Left lung (tissue), 10 donors: Measurements from ENCODE around the gene POLR2F. TPM values are rescaled to one million over a fixed set of nuclear protein-coding genes. Genes with fewer than 3 reads are reported as not detected.
"Not testable (repeated sequence)": the region's sequence is repeated elsewhere in the genome, so short reads cannot be mapped to it uniquely, and the experiment has no call there.

Source experiments
- ATAC-seq: fragments of 200-7000 bp; cut with Tn5 transposase; one replicate; pipeline ENCODE4 v1.9.1; 2020; ENCODE audit warnings: moderate library complexity
- DNase-seq, 4 donors: peaks; one replicate each; pipeline ENCODE4 v3.0.0-alpha.2; 2013 to 2020
- H3K27ac ChIP-seq, 2 donors: fragments of 200-600 bp; sonication (generic) in 1 of 2; one replicate each; pipeline versions ENCODE4 v1.5.0 to v1.8.0; 2020 to 2021
- H3K27me3 ChIP-seq, 2 donors: fragments of 200-600 bp; sonication (generic) in 1 of 2; one replicate each; pipeline versions ENCODE4 v1.5.0 to v1.8.0; 2020 to 2021
- H3K36me3 ChIP-seq, 2 donors: fragments of 200-600 bp; sonication (generic) in 1 of 2; one replicate each; pipeline versions ENCODE4 v1.5.0 to v1.8.0; 2020 to 2021
- H3K4me1 ChIP-seq, 2 donors: fragments of 200-600 bp; one replicate each; pipeline ENCODE4 v1.8.0; 2021
- H3K4me3 ChIP-seq, 2 donors: fragments of 200-600 bp; sonication (generic) in 1 of 2; one replicate each; pipeline versions ENCODE4 v1.5.0 to v1.8.0; 2020 to 2021; ENCODE audit warnings: mild to moderate bottlenecking in 1 of 2
- H3K9me3 ChIP-seq, 2 donors: fragments of 200-600 bp; sonication (generic) in 1 of 2; one replicate each; pipeline versions ENCODE4 v1.5.0 to v1.8.0; 2020 to 2021
- intact Hi-C, 2 donors: fragments of 100-400 bp; cut with DNase I; formaldehyde crosslinking; loops; one replicate each; pipeline versions ENCODE4 v1.11.2 to v1.14.2; 2022
- polyA plus RNA-seq, 6 donors: library from polyadenylated mRNA; unstranded; fragments of 120-200 nt; gene quantifications; one replicate each; pipeline ENCODE4 v1.2.1, GENCODE V29; 2013; ENCODE audit not compliant: insufficient read length in 6 of 6
- total RNA-seq, 2 donors: library from RNA; stranded (reverse); fragmentation: NEBNext Ultra II Directional; extraction: Animal tissue kit (Norgen Biotek cat#: 25700); gene quantifications; one replicate each; pipeline ENCODE4 v1.2.1, GENCODE V29; 2021
- TF ChIP-seq, protein P1 (sequence below), 2 donors: fragments of 200-600 bp; sonication (generic) in 1 of 2; IDR thresholded peaks; one replicate each; pipeline versions ENCODE4 v1.5.0 to v1.8.0; 2021; ENCODE audit warnings: antibody characterized with exemption in 2 of 2
- donor health status: DM: no; HTN: yes; CAD: no.
- donor health status: DM: no; HTN: no; CAD: no.

POLR2F gene
- total and polyA plus RNA-seq, 8 donors = 49.2 to 66.0 (median 60.2) TPM

DNA sequence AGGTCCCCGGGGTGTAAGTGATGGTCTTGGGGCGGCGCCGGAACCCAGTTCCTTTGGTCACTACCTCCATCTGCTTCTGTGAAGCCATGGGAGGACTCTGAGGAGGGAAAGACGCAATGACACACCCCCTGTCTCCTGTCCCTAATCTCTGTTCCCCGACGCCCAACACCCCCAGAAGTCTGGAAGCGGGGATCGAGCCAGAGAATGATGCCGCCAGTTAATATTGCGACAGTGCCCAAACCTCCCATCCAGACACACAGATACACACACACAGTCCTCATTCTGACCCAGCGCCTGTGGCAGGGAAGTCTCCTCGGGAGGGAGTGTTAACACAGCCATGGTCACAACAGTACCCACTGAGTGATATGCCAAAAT lies 450 bp upstream of the POLR2F start:
- TF ChIP-seq, protein P1, sequence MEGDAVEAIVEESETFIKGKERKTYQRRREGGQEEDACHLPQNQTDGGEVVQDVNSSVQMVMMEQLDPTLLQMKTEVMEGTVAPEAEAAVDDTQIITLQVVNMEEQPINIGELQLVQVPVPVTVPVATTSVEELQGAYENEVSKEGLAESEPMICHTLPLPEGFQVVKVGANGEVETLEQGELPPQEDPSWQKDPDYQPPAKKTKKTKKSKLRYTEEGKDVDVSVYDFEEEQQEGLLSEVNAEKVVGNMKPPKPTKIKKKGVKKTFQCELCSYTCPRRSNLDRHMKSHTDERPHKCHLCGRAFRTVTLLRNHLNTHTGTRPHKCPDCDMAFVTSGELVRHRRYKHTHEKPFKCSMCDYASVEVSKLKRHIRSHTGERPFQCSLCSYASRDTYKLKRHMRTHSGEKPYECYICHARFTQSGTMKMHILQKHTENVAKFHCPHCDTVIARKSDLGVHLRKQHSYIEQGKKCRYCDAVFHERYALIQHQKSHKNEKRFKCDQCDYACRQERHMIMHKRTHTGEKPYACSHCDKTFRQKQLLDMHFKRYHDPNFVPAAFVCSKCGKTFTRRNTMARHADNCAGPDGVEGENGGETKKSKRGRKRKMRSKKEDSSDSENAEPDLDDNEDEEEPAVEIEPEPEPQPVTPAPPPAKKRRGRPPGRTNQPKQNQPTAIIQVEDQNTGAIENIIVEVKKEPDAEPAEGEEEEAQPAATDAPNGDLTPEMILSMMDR (IDR thresholded peaks at IDR 0.05) = no peak
- peak overlapping the region; percentile 88 to 90 for H3K4me3 ChIP-seq
- no peak for DNase-seq
- H3K4me1 ChIP-seq = peaks cover 11 to 27% of the 10 kb centered on the region in 2 donors
- peak; percentile 65 for ATAC-seq
- peak overlapping the region in 1 of 2 donors; percentile 70 for H3K27ac ChIP-seq
- H3K9me3 ChIP-seq = no peaks in the 10 kb centered on the region
- peaks cover 0 to 21% of the 10 kb centered on the region in 2 donors for H3K36me3 ChIP-seq
- intact Hi-C loops = no loop called here
- H3K27me3 ChIP-seq = peaks cover 0 to 14% of the 10 kb centered on the region in 2 donors

DNA sequence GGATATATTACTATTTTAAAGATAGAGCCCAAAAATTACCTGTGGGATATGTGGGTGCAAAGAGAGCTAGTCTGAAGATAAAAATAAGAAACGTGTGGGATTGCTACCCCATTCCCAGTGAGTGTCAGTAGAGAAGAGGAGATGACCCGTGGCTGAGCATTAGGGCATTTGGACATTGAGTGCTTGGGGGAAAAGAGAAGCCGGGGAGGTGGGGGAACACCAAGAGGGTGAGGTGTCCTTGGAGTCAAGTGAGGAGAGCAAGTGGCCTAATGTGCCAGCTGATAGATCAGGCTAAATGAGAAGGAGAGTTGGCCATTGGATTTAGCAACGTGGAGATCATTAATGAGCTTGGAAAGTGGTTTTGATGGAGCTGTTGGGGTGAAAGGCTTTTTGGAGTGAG lies 1.2 kb downstream of the POLR2F start:
- peaks cover 11 to 27% of the 10 kb centered on the region in 2 donors for H3K4me1 ChIP-seq
- intact Hi-C loops = no loop called here
- no peak for ATAC-seq
- H3K4me3 ChIP-seq = peak overlapping the region; percentile 88 to 90
- H3K36me3 ChIP-seq = peaks cover 0 to 37% of the 10 kb centered on the region in 2 donors
- DNase-seq = no peak
- no peaks in the 10 kb centered on the region for H3K9me3 ChIP-seq
- no peak overlapping the region for H3K27ac ChIP-seq
- peaks cover 0 to 14% of the 10 kb centered on the region in 2 donors for H3K27me3 ChIP-seq
- TF ChIP-seq, protein P1 (IDR thresholded peaks at IDR 0.05) = no peak

DNA sequence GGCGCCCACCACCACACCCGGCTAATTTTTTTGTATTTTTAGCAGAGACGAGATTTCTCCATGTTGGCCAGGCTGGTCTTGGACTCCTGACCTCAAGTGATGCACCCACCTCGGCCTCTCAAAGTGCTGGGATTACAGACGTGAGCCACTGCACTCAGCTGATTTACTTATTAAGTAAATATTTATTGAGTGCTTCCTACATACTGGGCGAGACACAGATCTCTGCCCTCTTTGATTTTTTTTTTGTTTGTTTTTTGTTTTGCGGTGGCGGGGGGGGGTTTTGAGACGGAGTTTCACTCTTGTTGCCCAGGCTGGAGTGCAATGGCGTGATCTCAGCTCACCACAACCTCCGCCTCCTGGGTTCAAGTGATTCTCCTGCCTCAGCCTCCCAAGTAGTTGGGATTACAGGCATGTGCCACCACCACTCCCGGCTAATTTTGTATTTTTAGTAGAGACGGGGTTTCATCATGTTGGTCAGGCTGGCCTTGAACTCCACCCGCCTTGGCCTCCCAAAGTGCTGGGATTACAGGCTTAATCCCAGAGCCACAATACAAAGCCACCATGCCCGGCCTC lies 2.4 kb downstream of the POLR2F start:
- H3K9me3 ChIP-seq, intact Hi-C loops, ATAC-seq, H3K4me3 ChIP-seq, DNase-seq, H3K27ac ChIP-seq: not testable (repeated sequence)
- peaks cover 11 to 27% of the 10 kb centered on the region in 2 donors for H3K4me1 ChIP-seq
- peaks cover 0 to 49% of the 10 kb centered on the region in 2 donors for H3K36me3 ChIP-seq
- H3K27me3 ChIP-seq = peaks cover 0 to 14% of the 10 kb centered on the region in 2 donors

DNA sequence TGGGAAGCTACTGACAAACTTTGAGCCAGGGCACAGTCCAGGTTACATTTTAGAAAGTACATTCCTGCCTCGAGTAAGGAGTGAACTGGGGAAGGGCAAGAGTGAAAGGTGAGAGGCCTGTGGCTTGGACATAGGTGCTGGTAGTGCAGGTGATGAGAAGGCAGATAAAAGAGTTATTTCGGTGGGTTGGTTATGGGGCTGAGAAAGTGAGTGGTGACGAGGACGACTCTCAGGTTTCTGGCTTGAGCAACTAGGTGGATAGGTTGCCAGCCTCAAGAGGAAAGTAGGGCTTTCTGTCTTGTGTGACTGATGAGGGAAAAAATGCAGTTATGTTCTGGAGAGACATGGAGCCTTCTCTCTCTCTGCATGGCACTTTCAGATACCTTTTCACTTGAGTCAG lies 3.7 kb downstream of the POLR2F start:
- intact Hi-C loops = no loop called here
- peaks cover 0 to 8% of the 10 kb centered on the region in 2 donors for H3K27me3 ChIP-seq
- ATAC-seq (no peak), DNase-seq (no peak)
- H3K27ac ChIP-seq = no peak overlapping the region
- TF ChIP-seq, protein P1 (IDR thresholded peaks at IDR 0.05) = no peak
- no peak overlapping the region for H3K4me3 ChIP-seq
- peaks cover 0 to 63% of the 10 kb centered on the region in 2 donors for H3K36me3 ChIP-seq
- H3K9me3 ChIP-seq = no peaks in the 10 kb centered on the region
- peaks cover 11 to 27% of the 10 kb centered on the region in 2 donors for H3K4me1 ChIP-seq

DNA sequence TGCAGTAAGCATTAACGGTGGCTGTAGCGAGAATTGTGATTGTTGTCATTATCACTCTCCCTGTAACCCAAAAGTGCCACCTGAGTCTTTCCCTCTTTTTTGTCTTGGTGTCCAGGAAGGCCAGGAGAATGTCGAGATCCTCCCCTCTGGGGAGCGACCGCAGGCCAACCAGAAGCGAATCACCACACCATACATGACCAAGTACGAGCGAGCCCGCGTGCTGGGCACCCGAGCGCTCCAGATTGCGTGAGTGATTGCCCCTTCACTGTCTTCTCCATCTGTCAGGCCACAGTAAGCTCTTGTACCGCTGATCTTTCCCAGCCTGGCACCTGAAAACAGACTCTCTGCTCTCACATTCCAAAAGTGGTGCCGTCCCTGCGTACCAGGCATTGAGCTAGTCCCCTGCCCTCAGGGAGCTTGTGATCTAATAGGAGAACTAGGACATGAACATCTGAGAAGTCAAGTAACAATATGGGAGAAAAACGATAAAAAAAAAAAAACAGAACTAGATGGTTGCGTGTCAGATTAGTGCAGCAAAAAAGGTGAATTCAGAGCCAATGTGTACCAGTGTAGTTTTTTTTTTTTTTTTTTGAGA lies 5.8 kb downstream of the POLR2F start:
- ATAC-seq (no peak), DNase-seq (no peak)
- Histone ChIP-seq H3K4me1 (peaks cover 8 to 13% of the 10 kb centered on the region in 2 donors), H3K36me3 (peaks cover 0 to 84% of the 10 kb centered on the region in 2 donors), H3K4me3 (no peak overlapping the region), H3K27me3 (no peaks in the 10 kb centered on the region), H3K27ac (no peak overlapping the region), H3K9me3 (no peaks in the 10 kb centered on the region)
- TF ChIP-seq, protein P1 (IDR thresholded peaks at IDR 0.05) = no peak
- intact Hi-C loops = no loop called here
